Mesenchymal stem cell (in vitro differentiated cells and primary cell): ENCODE measurements around the gene TREM1.
A peak's percentile ranks its signal among the peaks of the same experiment; 100 is the strongest.

Experiments used
- DNase-seq: peaks from one replicate; pipeline ENCODE4 v3.0.0-alpha.2; 2013
- H2AFZ ChIP-seq: one replicate; pipeline ENCODE4 v1.6.1; 2013; ENCODE audit warnings: low read depth, mild to moderate bottlenecking, control low read depth, inconsistent platforms, low read length, moderate library complexity
- H2AK5ac ChIP-seq: 2 replicates; pipeline ENCODE4 v1.6.1; 2013; ENCODE audit warnings: low read length, moderate library complexity, mild to moderate bottlenecking, inconsistent platforms; ENCODE audit not compliant: severe bottlenecking
- H2BK120ac ChIP-seq: one replicate; pipeline ENCODE4 v1.6.1; 2013; ENCODE audit warnings: low read depth, mild to moderate bottlenecking, inconsistent platforms, low read length, moderate library complexity
- H2BK12ac ChIP-seq, 2 experiments: one replicate each; pipeline ENCODE4 v1.6.1; 2013; ENCODE audit warnings: inconsistent platforms in 2 of 2, low read length in 2 of 2, mild to moderate bottlenecking in 2 of 2, moderate library complexity in 2 of 2, control low read depth in 1 of 2
- H2BK15ac ChIP-seq: one replicate; pipeline ENCODE4 v1.6.1; 2013; ENCODE audit warnings: mild to moderate bottlenecking, low read depth, inconsistent platforms; ENCODE audit not compliant: poor library complexity, severe bottlenecking
- H2BK5ac ChIP-seq: 2 replicates; pipeline ENCODE4 v1.6.1; 2013; ENCODE audit warnings: low read depth, mild to moderate bottlenecking, low read length, control low read depth, inconsistent platforms; ENCODE audit not compliant: poor library complexity, severe bottlenecking
- H3K14ac ChIP-seq, 2 experiments: one replicate each; pipeline ENCODE4 v1.6.1; 2013; ENCODE audit warnings: inconsistent platforms in 2 of 2, low read length in 2 of 2, control low read depth in 1 of 2, mild to moderate bottlenecking in 1 of 2, moderate library complexity in 1 of 2
- H3K18ac ChIP-seq, 2 experiments: one replicate each; pipeline ENCODE4 v1.6.1; 2013; ENCODE audit warnings: inconsistent platforms in 2 of 2, low read length in 2 of 2, control low read depth in 1 of 2, low read depth in 1 of 2, mild to moderate bottlenecking in 1 of 2
- H3K23ac ChIP-seq, 2 experiments: one replicate each; pipeline ENCODE4 v1.6.1; 2013; ENCODE audit warnings: inconsistent platforms in 2 of 2, low read length in 2 of 2, mild to moderate bottlenecking in 2 of 2, moderate library complexity in 2 of 2, control low read depth in 1 of 2
- H3K27ac ChIP-seq: 2 replicates; pipeline ENCODE4 v1.5.1; 2013; ENCODE audit warnings: mild to moderate bottlenecking, moderate library complexity, low read length, control low read depth, inconsistent platforms; ENCODE audit not compliant: poor library complexity, severe bottlenecking
- H3K27me3 ChIP-seq, 2 experiments: 2 replicates each; pipeline versions ENCODE4 v1.6.1 to v1.7.0; 2013; ENCODE audit warnings: low read length in 2 of 2, mild to moderate bottlenecking in 2 of 2, moderate library complexity in 2 of 2, control low read depth in 1 of 2, inconsistent platforms in 1 of 2; ENCODE audit not compliant: control insufficient read depth in 1 of 2, insufficient read depth in 1 of 2
- H3K36me3 ChIP-seq, 2 experiments: 2 replicates each; pipeline versions ENCODE4 v1.6.1 to v1.7.0; 2013; ENCODE audit warnings: low read length in 2 of 2, control low read depth in 1 of 2, inconsistent platforms in 1 of 2, low read depth in 1 of 2, mild to moderate bottlenecking in 1 of 2; ENCODE audit not compliant: insufficient read depth in 2 of 2, control insufficient read depth in 1 of 2
- H3K4ac ChIP-seq, 2 experiments: one replicate each; pipeline ENCODE4 v1.6.1; 2013; ENCODE audit warnings: inconsistent platforms in 2 of 2, low read length in 2 of 2, mild to moderate bottlenecking in 2 of 2, moderate library complexity in 2 of 2, control low read depth in 1 of 2, low read depth in 1 of 2
- H3K4me1 ChIP-seq: 2 replicates; pipeline ENCODE4 v1.6.1; 2013; ENCODE audit warnings: low read depth, low read length, control low read depth; ENCODE audit not compliant: control insufficient read depth, insufficient read depth
- H3K4me2 ChIP-seq: 2 replicates; pipeline ENCODE4 v1.6.1; 2013; ENCODE audit warnings: low read length, mild to moderate bottlenecking, inconsistent platforms; ENCODE audit not compliant: poor library complexity, severe bottlenecking
- H3K4me3 ChIP-seq, 2 experiments: 2 replicates each; pipeline versions ENCODE4 v1.5.1 to v1.7.0; 2013; ENCODE audit warnings: low read length in 2 of 2, mild to moderate bottlenecking in 2 of 2, control low read depth in 1 of 2, low read depth in 1 of 2; ENCODE audit not compliant: insufficient read depth in 1 of 2
- H3K79me1 ChIP-seq: replicated peaks from 2 replicates; pipeline ENCODE4 v1.6.1; 2013; ENCODE audit warnings: mild to moderate bottlenecking, control low read depth, low read length, inconsistent platforms; ENCODE audit not compliant: poor library complexity, severe bottlenecking
- H3K9ac ChIP-seq: 2 replicates; pipeline ENCODE4 v1.7.0; 2013; ENCODE audit warnings: mild to moderate bottlenecking, low read length, moderate library complexity
- H3K9me3 ChIP-seq: 2 replicates; pipeline ENCODE4 v1.7.0; 2013; ENCODE audit warnings: mild to moderate bottlenecking, low read length; ENCODE audit not compliant: control insufficient read depth
- H4K8ac ChIP-seq: one replicate; pipeline ENCODE4 v1.6.1; 2013; ENCODE audit warnings: inconsistent platforms, mild to moderate bottlenecking, low read length, moderate library complexity
- H4K91ac ChIP-seq: one replicate; pipeline ENCODE4 v1.6.1; 2013; ENCODE audit warnings: mild to moderate bottlenecking, low read length, inconsistent platforms
- WGBS: methylation state at CpG from one replicate; pipeline ENCODE4 v1.1.7; 2013; ENCODE audit warnings: mixed read lengths; 5-methylcytosine and 5-hydroxymethylcytosine counted together

The TREM1 gene

GRCh38 chr6:41326092-41326491 is 39.6 kb upstream of the TREM1 start:
- DNase-seq: no peak
- Histone ChIP-seq H3K27me3 (peaks cover 27 to 75% of the 10 kb centered on the region in 2 experiments), H2AFZ (no peak overlapping the region), H2BK12ac (no peak overlapping the region), H3K4ac (no peak overlapping the region), H2AK5ac (no peak overlapping the region), H3K9ac (no peak overlapping the region), H3K4me3 (no peak overlapping the region), H3K14ac (no peak overlapping the region), H2BK5ac (no peak overlapping the region), H3K23ac (no peak overlapping the region), H3K18ac (no peak overlapping the region), H4K8ac (no peak overlapping the region), H4K91ac (no peak overlapping the region), H2BK120ac (no peak overlapping the region), H3K9me3 (no peaks in the 10 kb centered on the region), H3K27ac (no peak overlapping the region), H2BK15ac (no peak overlapping the region), H3K79me1 (no peaks in the 10 kb centered on the region), H3K4me1 (no peaks in the 10 kb centered on the region), H3K4me2 (no peak overlapping the region), H3K36me3 (no peaks in the 10 kb centered on the region)
- WGBS: 78% methylated on average over 9 of the region's 9 CpGs

GRCh38 chr6:41325446-41326066 is 39.1 kb upstream of the TREM1 start:
- no peak overlapping the region for H3K14ac ChIP-seq
- H3K4me1 ChIP-seq: peaks cover under 1% of the 10 kb centered on the region
- H3K27ac ChIP-seq: no peak overlapping the region
- no peak overlapping the region for H4K8ac ChIP-seq
- no peak overlapping the region for H3K9ac ChIP-seq
- H3K4ac ChIP-seq: no peak overlapping the region
- WGBS: 82% methylated on average over 4 of the region's 4 CpGs
- no peak overlapping the region for H3K18ac ChIP-seq
- no peak overlapping the region for H2AK5ac ChIP-seq
- no peaks in the 10 kb centered on the region for H3K36me3 ChIP-seq
- H2BK120ac ChIP-seq: no peak overlapping the region
- no peak overlapping the region for H2BK12ac ChIP-seq
- H3K4me2 ChIP-seq: no peak overlapping the region
- H3K27me3 ChIP-seq: peaks cover 26 to 76% of the 10 kb centered on the region in 2 experiments
- DNase-seq: no peak
- H2BK5ac ChIP-seq: no peak overlapping the region
- H3K23ac ChIP-seq: no peak overlapping the region
- no peak overlapping the region for H4K91ac ChIP-seq
- no peak overlapping the region for H2BK15ac ChIP-seq
- H2AFZ ChIP-seq: no peak overlapping the region
- H3K79me1 ChIP-seq: no peaks in the 10 kb centered on the region
- H3K9me3 ChIP-seq: no peaks in the 10 kb centered on the region
- no peak overlapping the region for H3K4me3 ChIP-seq

GRCh38 chr6:41321183-41321582 is 34.7 kb upstream of the TREM1 start:
- no peak overlapping the region for H2AK5ac ChIP-seq
- no peak overlapping the region for H3K4me3 ChIP-seq
- DNase-seq: no peak
- no peak overlapping the region for H3K27ac ChIP-seq
- peak overlapping the region; percentile 89 for H4K8ac ChIP-seq
- H3K4ac ChIP-seq: peak overlapping the region; percentile 64 to 81
- H3K18ac ChIP-seq: peak overlapping the region; percentile 40 to 80
- peak overlapping the region; percentile 69 for H2BK120ac ChIP-seq
- peak overlapping the region; percentile 97 for H2BK15ac ChIP-seq
- H3K27me3 ChIP-seq: peaks cover 21 to 79% of the 10 kb centered on the region in 2 experiments
- H3K79me1 ChIP-seq: no peaks in the 10 kb centered on the region
- H3K14ac ChIP-seq: peak overlapping the region in 1 of 2 experiments; percentile 69
- H3K9ac ChIP-seq: no peak overlapping the region
- no peak overlapping the region for H3K4me2 ChIP-seq
- peak overlapping the region; percentile 64 for H4K91ac ChIP-seq
- peak overlapping the region; percentile 97 to 99 for H2BK12ac ChIP-seq
- H3K4me1 ChIP-seq: peaks cover 10% of the 10 kb centered on the region
- H3K36me3 ChIP-seq: no peaks in the 10 kb centered on the region
- H3K23ac ChIP-seq: no peak overlapping the region
- 93% methylated on average over 4 of the region's 4 CpGs for whole genome bisulfite sequencing
- no peak overlapping the region for H2BK5ac ChIP-seq
- no peak overlapping the region for H2AFZ ChIP-seq
- H3K9me3 ChIP-seq: no peaks in the 10 kb centered on the region

DNA sequence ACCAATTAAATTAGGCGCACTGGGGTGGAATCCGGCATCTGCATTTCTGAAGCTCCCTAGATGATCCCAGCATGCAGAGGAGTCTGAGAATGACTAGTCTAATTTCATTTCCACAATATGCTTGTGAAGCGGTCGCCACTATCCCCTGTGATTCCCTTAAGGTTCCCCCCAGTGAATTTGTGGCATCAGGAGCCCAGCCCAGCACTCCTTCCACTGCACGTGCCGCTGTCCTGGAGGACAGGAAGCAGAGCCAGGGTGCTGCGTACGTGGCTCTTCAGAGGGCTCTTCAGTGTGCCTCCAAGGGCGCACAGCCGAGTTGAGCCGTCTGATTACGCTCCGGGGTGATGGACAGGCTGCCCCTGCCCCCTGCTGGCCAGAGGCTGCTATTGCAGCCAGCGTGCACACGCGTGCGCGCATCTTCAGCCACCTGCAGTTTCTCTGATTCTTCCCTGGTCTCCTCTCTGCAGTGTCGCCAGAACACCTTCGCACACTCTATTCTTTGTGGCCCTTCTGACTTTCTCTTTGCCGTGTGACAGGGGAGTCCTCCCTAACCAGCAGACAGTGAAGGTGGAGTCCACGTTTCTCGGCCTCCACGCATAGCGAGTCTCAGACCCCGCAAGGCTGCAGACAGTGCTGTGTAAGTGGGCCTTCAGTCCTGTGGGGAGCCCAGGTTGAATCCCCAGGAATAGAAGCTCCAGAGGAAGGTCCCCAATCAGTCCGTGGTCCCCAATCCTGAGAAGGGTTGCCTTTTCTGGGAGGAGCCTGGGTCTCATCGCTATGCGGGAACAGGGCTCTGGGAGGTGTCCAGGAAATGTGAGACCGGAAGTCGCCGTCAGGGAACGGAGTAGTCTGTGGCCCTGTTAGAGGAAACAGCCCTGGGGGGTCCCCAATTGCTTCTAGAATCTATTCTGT is 32.4 kb upstream of the TREM1 start:
- Histone ChIP-seq H2AFZ (no peak overlapping the region), H2BK12ac (peak overlapping the region in 1 of 2 experiments; percentile 3), H2BK5ac (no peak overlapping the region), H3K4me2 (peak overlapping the region; percentile 83), H3K36me3 (no peaks in the 10 kb centered on the region), H3K79me1 (no peaks in the 10 kb centered on the region), H3K9me3 (no peaks in the 10 kb centered on the region), H3K14ac (no peak overlapping the region), H3K9ac (peak overlapping the region; percentile 81), H2BK120ac (peak overlapping the region; percentile 52), H3K4me3 (peak overlapping the region in 1 of 2 experiments; percentile 77), H3K23ac (no peak overlapping the region), H3K18ac (peak overlapping the region; percentile 70 to 72), H3K27ac (no peak overlapping the region), H4K91ac (peak overlapping the region; percentile 37), H2AK5ac (no peak overlapping the region), H3K4me1 (peaks cover 10% of the 10 kb centered on the region), H3K4ac (no peak overlapping the region), H2BK15ac (peak overlapping the region; percentile 3), H3K27me3 (peaks cover 20 to 80% of the 10 kb centered on the region in 2 experiments), H4K8ac (peak overlapping the region; percentile 74)
- peak; percentile 81 for DNase-seq
- 33% methylated on average over 32 of the region's 33 CpGs for WGBS
